H9 (cell line): Measurements from ENCODE around the gene IMP3. TPM values are rescaled to one million over a fixed set of nuclear protein-coding genes. Genes with fewer than 3 reads are reported as not detected.

Source experiments
- DNase-seq: peaks from one replicate; pipeline ENCODE4 v3.0.0-alpha.2; 2017
- H2AFZ ChIP-seq: one replicate; pipeline ENCODE4 v1.6.1; 2013; ENCODE audit warnings: mild to moderate bottlenecking, low read length, control low read depth, moderate library complexity
- H2AK5ac ChIP-seq: 2 replicates; pipeline ENCODE4 v1.6.1; 2013; ENCODE audit warnings: low read length, control low read depth, mixed read lengths; ENCODE audit not compliant: insufficient read length
- H2BK120ac ChIP-seq: one replicate; pipeline ENCODE4 v1.6.1; 2013; ENCODE audit warnings: low read depth, mild to moderate bottlenecking, low read length, control low read depth, inconsistent platforms; ENCODE audit not compliant: poor library complexity, severe bottlenecking
- H2BK12ac ChIP-seq: 2 replicates; pipeline ENCODE4 v1.6.1; 2013; ENCODE audit warnings: low read length, control low read depth, mixed read lengths, low read depth; ENCODE audit not compliant: insufficient read length
- H2BK15ac ChIP-seq: 2 replicates; pipeline ENCODE4 v1.6.1; 2013; ENCODE audit warnings: low read depth, low read length, control low read depth
- H2BK20ac ChIP-seq: one replicate; pipeline ENCODE4 v1.6.1; 2013; ENCODE audit warnings: low read depth, mild to moderate bottlenecking, low read length, control low read depth, inconsistent platforms; ENCODE audit not compliant: poor library complexity, severe bottlenecking
- H2BK5ac ChIP-seq: 2 replicates; pipeline ENCODE4 v1.6.1; 2013; ENCODE audit warnings: low read length, control low read depth, mixed read lengths; ENCODE audit not compliant: insufficient read length
- H3K14ac ChIP-seq: 2 replicates; pipeline ENCODE4 v1.6.1; 2013; ENCODE audit warnings: low read length, control low read depth; ENCODE audit not compliant: insufficient read depth
- H3K18ac ChIP-seq: 2 replicates; pipeline ENCODE4 v1.6.1; 2013; ENCODE audit warnings: low read depth, mild to moderate bottlenecking, mixed read lengths, low read length, control low read depth; ENCODE audit not compliant: insufficient read length
- H3K23ac ChIP-seq: 2 replicates; pipeline ENCODE4 v1.6.1; 2013; ENCODE audit warnings: low read length, control low read depth, mixed read lengths, low read depth; ENCODE audit not compliant: insufficient read length
- H3K23me2 ChIP-seq: 2 replicates; pipeline ENCODE4 v1.6.1; 2013; ENCODE audit warnings: low read depth, mild to moderate bottlenecking, mixed read lengths, low read length, control low read depth; ENCODE audit not compliant: insufficient read length, poor library complexity, severe bottlenecking
- H3K27ac ChIP-seq: 2 replicates; pipeline ENCODE4 v1.5.1; 2013; ENCODE audit warnings: low read length, control low read depth, mixed read lengths, low read depth; ENCODE audit not compliant: insufficient read length
- H3K27me3 ChIP-seq: 2 replicates; pipeline ENCODE4 v1.6.1; 2013; ENCODE audit warnings: low read length, control low read depth, inconsistent platforms; ENCODE audit not compliant: insufficient read depth
- H3K4ac ChIP-seq: 2 replicates; pipeline ENCODE4 v1.6.1; 2013; ENCODE audit warnings: low read depth, mild to moderate bottlenecking, control low read depth, inconsistent platforms, low read length, moderate library complexity
- H3K4me1 ChIP-seq: 2 replicates; pipeline ENCODE4 v1.6.1; 2013; ENCODE audit warnings: low read length, control low read depth, inconsistent platforms; ENCODE audit not compliant: insufficient read depth
- H3K4me2 ChIP-seq: 2 replicates; pipeline ENCODE4 v1.6.1; 2013; ENCODE audit warnings: low read length, control low read depth, mixed read lengths; ENCODE audit not compliant: insufficient read length, insufficient read depth
- H3K56ac ChIP-seq: 2 replicates; pipeline ENCODE4 v1.6.1; 2013; ENCODE audit warnings: low read depth, mild to moderate bottlenecking, mixed read lengths, low read length, control low read depth; ENCODE audit not compliant: insufficient read length
- H3K79me1 ChIP-seq: 2 replicates; pipeline ENCODE4 v1.6.1; 2013; ENCODE audit warnings: low read depth, mild to moderate bottlenecking, moderate library complexity, low read length, control low read depth, inconsistent platforms; ENCODE audit not compliant: insufficient read depth, poor library complexity, severe bottlenecking
- H3K79me2 ChIP-seq: 2 replicates; pipeline ENCODE4 v1.6.1; 2013; ENCODE audit warnings: low read length, control low read depth, inconsistent platforms; ENCODE audit not compliant: insufficient read depth
- H3K9ac ChIP-seq: 2 replicates; pipeline ENCODE4 v1.6.1; 2013; ENCODE audit warnings: low read length, control low read depth, mixed read lengths; ENCODE audit not compliant: insufficient read length; ENCODE audit errors: extremely low read depth
- H3K9me3 ChIP-seq: one replicate; pipeline ENCODE4 v1.6.1; 2013; ENCODE audit warnings: low read depth, low read length, inconsistent platforms; ENCODE audit not compliant: control insufficient read depth
- H3T11ph ChIP-seq: one replicate; pipeline ENCODE4 v1.6.1; 2013; ENCODE audit warnings: mild to moderate bottlenecking, low read length, control low read depth, inconsistent platforms
- H4K20me1 ChIP-seq: one replicate; pipeline ENCODE4 v1.6.1; 2013; ENCODE audit not compliant: control insufficient read depth, insufficient read length, insufficient read depth
- H4K5ac ChIP-seq: 2 replicates; pipeline ENCODE4 v1.6.1; 2013; ENCODE audit warnings: low read depth, mild to moderate bottlenecking, mixed read lengths, low read length, control low read depth; ENCODE audit not compliant: insufficient read length
- H4K8ac ChIP-seq: replicated peaks from 2 replicates; pipeline ENCODE4 v1.6.1; 2013; ENCODE audit warnings: low read length, control low read depth, mixed read lengths, low read depth; ENCODE audit not compliant: insufficient read length
- H4K91ac ChIP-seq: 2 replicates; pipeline ENCODE4 v1.6.1; 2013; ENCODE audit warnings: low read depth, mild to moderate bottlenecking, moderate library complexity, mixed read lengths, low read length, control low read depth; ENCODE audit not compliant: insufficient read length
- H3K27ac Mint-ChIP-seq, 3 experiments: 2 replicates in 2 of 3; 3 replicates in 1 of 3; pipeline ENCODE4 v1.8.0; 2020 to 2021; ENCODE audit warnings: mixed read lengths in 3 of 3, mild to moderate bottlenecking in 1 of 3, moderate library complexity in 1 of 3
- H3K27me3 Mint-ChIP-seq: 2 replicates; pipeline ENCODE4 v1.8.0; 2021; ENCODE audit warnings: low read depth, mild to moderate bottlenecking, moderate library complexity, mixed read lengths
- H3K36me3 Mint-ChIP-seq, 3 experiments: 2 replicates in 2 of 3; 3 replicates in 1 of 3; pipeline ENCODE4 v1.8.0; 2020 to 2021; ENCODE audit warnings: low read depth in 3 of 3, mixed read lengths in 3 of 3; ENCODE audit not compliant: insufficient read depth in 1 of 3
- H3K4me1 Mint-ChIP-seq, 2 experiments: 2 replicates each; pipeline ENCODE4 v1.8.0; 2020; ENCODE audit warnings: mixed read lengths in 2 of 2
- H3K4me3 Mint-ChIP-seq, 2 experiments: 2 replicates in 1 of 2; 3 replicates in 1 of 2; pipeline ENCODE4 v1.8.0; 2020 to 2021; ENCODE audit warnings: mild to moderate bottlenecking in 2 of 2, mixed read lengths in 2 of 2, moderate library complexity in 1 of 2
- H3K9me3 Mint-ChIP-seq, 2 experiments: 2 replicates in 1 of 2; 3 replicates in 1 of 2; pipeline ENCODE4 v1.8.0; 2020; ENCODE audit warnings: mild to moderate bottlenecking in 2 of 2, mixed read lengths in 2 of 2, moderate library complexity in 1 of 2
- WGBS: extraction: QIAGEN DNeasy Blood & Tissue Kit; methylation state at CpG from one replicate; pipeline ENCODE4 v1.1.7; 2013; ENCODE audit warnings: missing lambda C conversion rate, low lambda C conversion rate, mixed read lengths; ENCODE audit not compliant: insufficient read length; ENCODE audit errors: extremely low coverage; 5-methylcytosine and 5-hydroxymethylcytosine counted together
- total RNA-seq: library from RNA; stranded (reverse); gene quantifications from 2 replicates; pipeline ENCODE4 v1.2.1, GENCODE V29; 2021
- TF ChIP-seq, protein P1 (sequence below): fragments of 200-600 bp; sonication (generic); conservative IDR thresholded peaks from 3 replicates; pipeline ENCODE4 v1.8.0; 2021; ENCODE audit warnings: antibody characterized with exemption, mild to moderate bottlenecking

Gene IMP3
- total RNA-seq, 1 experiment from 2014 or later = 97.9 TPM

DNA sequence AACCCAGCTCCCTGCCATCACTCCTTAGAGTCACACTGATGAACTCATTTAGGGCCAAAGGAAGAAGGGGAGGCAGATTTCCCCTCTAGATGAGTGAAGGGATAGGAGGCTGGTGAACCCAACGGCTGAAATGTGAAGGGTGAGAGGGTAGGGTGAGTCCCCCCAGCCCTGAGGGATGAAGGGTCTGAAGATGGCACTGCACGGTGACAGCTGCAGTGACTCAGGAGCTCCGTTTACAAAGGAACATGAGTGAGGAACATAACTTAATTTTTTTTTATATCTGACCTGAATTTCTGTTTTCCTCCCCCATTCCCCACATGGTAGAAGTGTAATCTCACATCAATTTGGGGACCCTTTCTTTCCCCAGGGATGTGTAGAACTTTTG lies 21.7 kb upstream of the IMP3 start:
- H3K23ac ChIP-seq = no peak overlapping the region
- no peak overlapping the region for H2BK15ac ChIP-seq
- no peak overlapping the region for H2BK12ac ChIP-seq
- H2AFZ ChIP-seq = no peak overlapping the region
- no peak for DNase-seq
- no peaks in the 10 kb centered on the region for H3K9me3 ChIP-seq
- peak overlapping the region in 2 of 3 experiments; percentile 58 to 82; a peak in 3 of 7 replicates for H3K27ac Mint-ChIP-seq
- H2BK120ac ChIP-seq = no peak overlapping the region
- no peak overlapping the region for H3K4me3 Mint-ChIP-seq
- no peak overlapping the region for H3K14ac ChIP-seq
- no peak overlapping the region for H3K4ac ChIP-seq
- H3K27ac ChIP-seq = no peak overlapping the region
- H3K56ac ChIP-seq = no peak overlapping the region
- TF ChIP-seq, protein P1, sequence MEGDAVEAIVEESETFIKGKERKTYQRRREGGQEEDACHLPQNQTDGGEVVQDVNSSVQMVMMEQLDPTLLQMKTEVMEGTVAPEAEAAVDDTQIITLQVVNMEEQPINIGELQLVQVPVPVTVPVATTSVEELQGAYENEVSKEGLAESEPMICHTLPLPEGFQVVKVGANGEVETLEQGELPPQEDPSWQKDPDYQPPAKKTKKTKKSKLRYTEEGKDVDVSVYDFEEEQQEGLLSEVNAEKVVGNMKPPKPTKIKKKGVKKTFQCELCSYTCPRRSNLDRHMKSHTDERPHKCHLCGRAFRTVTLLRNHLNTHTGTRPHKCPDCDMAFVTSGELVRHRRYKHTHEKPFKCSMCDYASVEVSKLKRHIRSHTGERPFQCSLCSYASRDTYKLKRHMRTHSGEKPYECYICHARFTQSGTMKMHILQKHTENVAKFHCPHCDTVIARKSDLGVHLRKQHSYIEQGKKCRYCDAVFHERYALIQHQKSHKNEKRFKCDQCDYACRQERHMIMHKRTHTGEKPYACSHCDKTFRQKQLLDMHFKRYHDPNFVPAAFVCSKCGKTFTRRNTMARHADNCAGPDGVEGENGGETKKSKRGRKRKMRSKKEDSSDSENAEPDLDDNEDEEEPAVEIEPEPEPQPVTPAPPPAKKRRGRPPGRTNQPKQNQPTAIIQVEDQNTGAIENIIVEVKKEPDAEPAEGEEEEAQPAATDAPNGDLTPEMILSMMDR = no peak
- no peak overlapping the region for H2BK5ac ChIP-seq
- H3K4me1 ChIP-seq = 0 out of 2 replicates have a peak, but pooled peaks cover 2% of the 10 kb centered on the region
- no peak overlapping the region for H3T11ph ChIP-seq
- H3K4me2 ChIP-seq = no peak overlapping the region
- H4K8ac ChIP-seq = no peak overlapping the region
- no peak overlapping the region for H4K91ac ChIP-seq
- H3K27me3 ChIP-seq = no peaks in the 10 kb centered on the region
- WGBS = no CpG with 5 or more reads among the region's 3 CpGs
- H3K9ac ChIP-seq = no peak overlapping the region
- H3K18ac ChIP-seq = no peak overlapping the region
- no peak overlapping the region for H2AK5ac ChIP-seq
- H4K5ac ChIP-seq = no peak overlapping the region
- no peak overlapping the region for H2BK20ac ChIP-seq
- peaks cover 0 to 8% of the 10 kb centered on the region in 2 experiments; a peak in 1 of 4 replicates for H3K4me1 Mint-ChIP-seq
- no peaks in the 10 kb centered on the region for H3K23me2 ChIP-seq
- no peaks in the 10 kb centered on the region for H3K27me3 Mint-ChIP-seq
- H3K9me3 Mint-ChIP-seq = no peaks in the 10 kb centered on the region
- H3K36me3 Mint-ChIP-seq = peaks cover 11 to 27% (median 21%) of the 10 kb centered on the region in 3 experiments
- no peaks in the 10 kb centered on the region for H3K79me1 ChIP-seq
- no peaks in the 10 kb centered on the region for H3K79me2 ChIP-seq
- no peaks in the 10 kb centered on the region for H4K20me1 ChIP-seq
